CD1c-positive myeloid dendritic cell (primary cell): ENCODE results near the gene IRF1.

Experiments used
- DNase-seq: peaks from one replicate; pipeline ENCODE4 v3.0.0-alpha.2; 2016; ENCODE audit errors: extremely low spot score

The IRF1 gene

DNA sequence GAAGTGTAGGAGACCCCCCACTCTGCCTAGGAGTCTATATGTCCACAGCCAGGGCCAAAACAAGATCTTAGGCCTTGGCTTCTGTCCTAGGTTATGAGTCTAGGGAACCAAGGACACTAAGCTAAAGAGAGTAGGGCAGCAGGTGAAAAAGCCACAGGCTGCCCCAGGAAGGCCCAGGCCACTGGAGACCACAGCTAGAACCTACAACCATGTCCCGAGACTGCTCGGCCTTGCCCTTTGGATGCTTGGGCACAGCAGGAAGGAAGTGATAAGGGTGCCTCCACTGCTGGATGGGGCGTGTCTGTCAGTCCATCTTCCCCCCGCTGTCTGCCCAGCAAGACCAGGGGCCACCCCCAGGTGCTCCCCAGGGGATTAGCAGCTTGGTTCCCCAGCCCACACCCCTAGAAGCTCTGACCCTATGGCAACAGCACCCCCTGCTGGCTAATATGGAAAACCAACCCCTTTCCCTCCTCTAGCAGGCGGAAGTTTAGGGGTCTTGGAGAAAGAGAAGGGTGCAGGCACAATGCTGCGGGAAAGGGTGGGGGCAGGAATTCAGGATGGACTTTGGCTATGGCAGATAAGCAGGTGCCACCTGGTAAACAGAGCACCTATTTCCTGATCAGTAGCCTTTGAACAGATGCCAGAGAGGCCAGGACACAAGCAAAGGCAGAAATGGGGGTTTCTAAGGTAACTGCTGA is 10.5 kb upstream of the IRF1 start:
- peak; percentile 83 for DNase-seq

DNA sequence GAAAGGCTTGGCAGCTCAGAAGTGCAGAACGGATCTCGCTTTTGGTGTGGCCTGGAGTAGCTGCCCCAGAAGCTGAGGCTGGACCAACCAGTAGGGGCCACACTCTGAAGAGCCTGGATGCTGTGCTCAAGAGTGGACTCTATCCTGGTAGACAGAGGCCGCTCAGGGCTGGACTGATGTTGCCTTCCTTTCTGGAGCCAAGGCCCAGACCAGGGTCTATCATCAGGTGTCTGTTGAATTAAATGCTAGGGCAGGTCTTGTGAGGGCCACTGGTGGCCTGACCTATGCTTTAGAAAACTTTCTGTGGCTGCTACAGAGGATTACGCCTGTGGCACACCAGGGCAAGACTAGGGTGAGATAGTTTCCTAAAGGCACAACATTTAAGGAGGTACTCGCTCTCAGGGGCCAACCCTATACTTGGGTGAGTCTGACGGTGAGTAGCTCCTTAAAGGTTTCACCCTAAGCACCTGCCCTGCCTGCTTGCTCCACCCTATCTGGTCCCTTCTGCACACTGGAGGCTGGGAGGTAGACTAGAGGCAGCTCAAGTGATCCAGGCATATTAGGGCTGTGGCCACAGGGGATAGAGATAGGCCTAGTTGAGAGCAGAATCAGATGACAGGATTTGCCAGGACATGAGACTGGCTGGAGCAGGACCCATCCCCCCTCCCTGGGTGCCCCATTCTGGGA is 9.8 kb upstream of the IRF1 start:
- DNase-seq: no peak

DNA sequence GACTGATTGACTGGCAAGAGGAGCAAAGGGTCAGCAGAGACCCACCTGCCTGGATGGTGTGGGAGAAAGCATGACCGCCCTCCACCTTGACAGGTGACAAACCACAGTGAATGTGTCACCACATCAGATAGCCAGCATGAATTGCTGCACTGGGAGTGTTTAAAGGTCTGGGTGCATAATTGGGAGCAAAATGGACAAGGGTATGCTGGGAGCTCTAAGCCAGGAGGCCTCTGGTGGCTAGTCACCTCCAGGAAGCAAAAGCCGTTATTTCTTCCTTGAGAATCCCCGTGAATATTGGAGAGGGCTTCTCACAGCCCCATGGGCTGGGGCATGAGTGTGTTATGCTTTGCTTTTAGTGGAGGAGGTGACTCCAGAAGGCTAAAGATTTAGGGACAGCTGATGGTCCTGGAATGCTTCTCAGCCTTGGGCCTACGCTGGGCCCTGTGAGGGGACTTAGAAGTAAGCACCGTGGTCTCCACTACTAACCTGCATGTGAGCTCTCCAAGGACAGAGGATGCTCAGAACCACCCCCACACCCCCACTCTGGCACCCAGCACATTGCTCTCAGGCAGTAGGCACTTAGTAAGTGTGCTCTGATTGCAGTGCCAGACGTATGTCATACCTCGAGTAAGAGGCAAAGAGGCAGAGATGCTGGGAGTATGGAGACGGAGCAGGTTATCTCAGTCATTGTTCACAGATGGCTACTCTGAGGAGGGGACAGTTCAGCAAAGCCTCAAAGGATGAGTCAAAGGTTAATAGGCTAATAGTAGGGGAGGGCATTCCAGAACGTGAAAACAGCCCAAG is 9.1 kb upstream of the IRF1 start:
- no peak for DNase-seq

DNA sequence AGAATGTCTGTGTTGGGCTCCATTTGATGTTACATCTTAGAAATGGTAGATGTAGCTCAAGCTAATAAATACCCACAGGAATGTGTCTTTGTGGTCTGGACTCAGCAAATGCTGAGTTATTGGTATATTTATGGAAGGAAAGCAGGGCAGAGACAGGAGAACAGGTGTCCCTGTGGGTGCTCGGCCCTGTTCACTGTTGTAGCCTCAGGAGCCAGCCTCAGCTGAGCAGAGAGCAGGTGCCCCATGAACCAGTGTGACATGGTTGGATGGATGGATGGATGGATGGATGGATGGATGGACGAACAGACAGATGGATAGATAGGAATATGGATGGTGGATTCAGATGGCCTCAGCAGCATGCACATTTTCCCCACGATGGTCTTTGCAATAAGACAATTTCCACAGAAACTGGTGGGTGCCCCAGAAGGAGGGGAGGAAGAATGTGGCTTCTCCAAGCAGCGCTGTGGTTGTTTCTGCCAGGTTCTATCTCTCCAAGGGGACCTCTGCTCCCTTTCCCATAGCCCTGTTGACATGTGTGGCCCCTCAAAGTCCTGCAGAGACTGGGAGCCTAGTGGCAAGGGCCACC is 8.2 kb upstream of the IRF1 start:
- DNase-seq: no peak

DNA sequence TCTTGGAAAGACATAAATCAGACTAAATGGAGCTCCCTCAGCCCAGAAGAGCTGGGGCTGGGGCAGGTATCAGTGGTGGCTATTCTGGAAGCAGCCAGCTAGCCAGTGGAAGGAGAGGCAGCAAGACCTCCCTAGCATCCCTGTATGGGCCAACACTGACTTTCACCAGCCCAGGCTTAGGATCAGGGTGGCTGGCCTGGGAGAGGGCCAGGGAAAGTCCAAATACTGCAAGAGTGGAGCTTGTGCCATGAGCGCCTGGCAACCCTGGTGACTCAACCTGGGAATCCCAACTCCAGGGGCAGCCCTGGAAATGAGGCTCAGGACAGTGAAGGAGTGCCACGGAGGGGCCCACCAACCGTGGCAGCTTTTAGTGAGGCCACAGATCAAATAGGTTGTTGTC is 7.6 kb upstream of the IRF1 start:
- DNase-seq: peak; percentile 28

DNA sequence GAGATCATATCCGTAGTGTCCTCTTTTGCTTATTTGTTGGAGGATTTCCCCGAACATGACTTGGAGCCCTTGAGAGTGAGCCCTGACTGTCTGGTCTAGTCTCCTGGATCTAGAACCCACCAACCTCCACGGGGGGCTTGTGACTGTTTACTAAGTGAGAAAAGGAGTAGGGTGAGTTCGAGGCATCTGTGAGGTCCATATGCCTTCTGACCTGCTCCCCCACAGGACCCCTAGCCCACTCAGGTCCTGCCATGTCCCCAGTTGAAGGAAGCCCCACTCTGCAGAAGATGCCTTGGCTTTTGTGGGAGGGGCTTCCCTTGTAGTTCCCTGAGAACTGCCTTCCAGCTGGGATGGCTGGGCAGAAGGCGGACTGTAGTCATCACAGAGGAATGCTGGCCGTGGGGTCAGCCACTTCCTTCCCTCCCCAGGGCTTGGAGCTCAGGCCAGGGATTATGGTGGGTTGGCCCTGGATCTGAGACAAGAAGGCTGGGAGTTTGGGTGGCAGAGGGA is 7.0 kb upstream of the IRF1 start:
- no peak for DNase-seq

DNA sequence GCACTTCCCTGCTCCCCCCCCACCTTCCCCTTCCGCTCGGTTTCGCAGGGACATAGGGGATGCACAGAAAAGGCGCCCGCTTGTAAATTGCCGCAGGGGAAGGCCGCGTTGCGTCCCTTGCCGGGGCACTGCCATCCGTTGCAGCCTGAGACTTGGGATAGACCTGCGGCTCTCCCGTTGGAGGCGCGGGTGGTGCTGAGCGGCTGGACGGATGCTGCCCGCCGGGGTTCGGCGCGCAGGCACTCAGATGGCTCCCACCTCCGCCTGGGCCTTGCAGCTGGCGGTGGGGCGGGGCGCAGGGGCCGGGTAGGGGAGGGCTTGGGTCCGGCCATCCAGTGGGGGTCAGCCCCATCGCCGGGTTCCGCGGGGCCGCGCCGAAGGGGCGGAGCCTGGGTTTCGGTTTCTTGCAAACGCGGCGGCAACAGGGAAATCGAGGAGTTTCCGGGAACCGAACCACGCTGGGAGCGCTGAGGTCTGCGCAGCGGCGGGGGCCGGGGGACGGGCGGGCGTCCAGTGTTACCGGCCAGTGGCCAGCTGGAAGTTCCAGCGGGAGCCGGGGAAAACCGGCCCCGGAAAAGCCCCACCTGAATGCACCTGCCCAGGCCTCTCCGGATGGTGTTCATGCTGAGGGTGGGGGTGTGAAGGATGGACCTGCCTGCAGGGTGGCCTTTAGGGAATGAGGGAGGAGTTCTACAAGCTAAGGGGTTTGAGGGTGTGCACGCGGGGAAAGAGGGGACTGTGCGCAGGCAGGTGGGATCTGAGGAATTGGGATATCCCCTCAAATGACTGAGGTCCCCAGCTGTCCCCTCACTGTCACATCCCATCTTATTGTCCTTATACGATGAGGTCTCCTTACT is 6.3 kb upstream of the IRF1 start:
- peak; percentile 85 for DNase-seq

DNA sequence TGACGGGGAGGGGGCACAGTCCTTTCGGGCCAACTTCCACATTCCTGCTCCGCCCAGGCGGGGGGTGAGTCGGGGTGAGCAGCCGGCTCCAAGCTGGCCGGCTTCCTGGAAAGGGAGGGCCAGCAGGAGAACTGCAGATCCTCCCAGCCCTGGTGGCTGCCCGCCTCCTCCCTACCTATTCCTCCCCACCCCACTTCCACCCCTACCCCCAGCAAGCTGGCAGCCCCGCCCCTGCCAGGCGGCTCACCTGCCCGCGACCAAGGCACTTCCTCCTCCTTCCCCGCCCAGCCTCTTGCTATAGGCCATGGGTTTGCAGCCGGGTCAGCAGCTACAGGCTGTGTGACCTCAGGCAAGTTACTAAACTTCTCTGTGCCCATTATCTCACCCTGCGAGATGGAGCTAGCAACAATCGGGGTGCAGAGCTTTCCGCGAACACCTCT is 5.6 kb upstream of the IRF1 start:
- DNase-seq: peak; percentile 90

DNA sequence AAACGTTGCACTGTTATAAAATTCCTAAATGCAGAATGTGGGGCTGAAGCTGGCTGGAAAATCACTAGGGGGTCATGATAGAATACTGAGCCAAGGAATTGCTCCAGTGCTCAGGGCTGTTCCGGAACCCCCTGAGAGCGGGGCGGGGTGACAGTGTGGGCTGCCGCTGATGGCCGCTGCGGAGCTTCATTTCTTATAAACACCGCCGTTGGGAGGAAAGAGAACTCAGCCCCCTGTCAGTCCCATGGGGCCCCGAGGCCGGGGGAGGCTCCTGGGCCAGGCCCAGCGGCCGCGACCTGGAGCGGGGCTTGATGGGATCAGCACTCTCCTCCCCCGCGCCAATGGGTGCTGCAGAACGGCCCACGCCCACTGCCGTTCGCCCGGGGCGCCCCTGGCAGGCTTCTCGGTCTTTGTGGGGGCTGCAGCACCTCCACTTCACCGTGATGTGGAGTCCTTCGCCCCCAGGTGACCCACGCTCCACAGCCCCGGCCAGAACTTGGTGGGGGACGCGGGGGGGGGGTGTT is 5.2 kb upstream of the IRF1 start:
- peak; percentile 93 for DNase-seq

DNA sequence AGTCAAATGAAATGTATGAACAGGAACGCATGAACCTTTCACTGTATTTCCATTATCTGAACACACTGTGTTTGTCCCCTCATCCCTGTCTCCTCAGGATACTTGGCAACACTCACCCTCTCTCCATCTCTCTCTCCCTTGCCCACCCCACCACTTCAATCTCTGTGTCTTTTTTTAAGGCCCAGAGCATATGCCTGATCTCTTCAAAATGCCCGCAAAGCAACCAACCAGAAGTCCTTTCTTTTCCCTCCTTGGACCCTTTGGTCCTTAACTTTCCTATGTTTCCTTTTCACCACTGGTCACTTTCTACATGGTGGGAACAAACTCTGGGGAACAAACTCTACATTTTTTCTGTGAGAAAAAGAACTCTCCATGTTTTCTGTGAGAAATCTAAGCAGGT is 3.2 kb upstream of the IRF1 start:
- DNase-seq: no peak

DNA sequence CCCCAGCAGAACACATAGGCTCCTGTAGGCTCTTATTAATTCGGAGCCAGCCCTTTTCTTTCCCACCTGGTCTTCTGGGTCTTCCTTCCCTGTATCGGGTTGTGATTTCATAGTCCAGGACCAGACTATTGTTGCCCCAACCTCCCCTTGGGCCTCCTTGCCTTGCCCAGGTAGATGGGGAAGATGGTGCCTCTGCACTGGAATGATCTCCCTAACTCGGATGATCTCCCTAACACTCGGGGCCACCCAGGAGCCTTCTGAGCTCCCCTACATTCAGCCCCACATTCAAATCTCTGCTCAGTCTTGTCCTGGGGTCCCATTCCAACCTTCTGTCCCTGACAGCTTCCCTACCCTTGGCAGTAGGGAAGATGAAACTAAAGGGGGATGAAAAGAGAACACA is 2.7 kb upstream of the IRF1 start:
- DNase-seq: no peak

DNA sequence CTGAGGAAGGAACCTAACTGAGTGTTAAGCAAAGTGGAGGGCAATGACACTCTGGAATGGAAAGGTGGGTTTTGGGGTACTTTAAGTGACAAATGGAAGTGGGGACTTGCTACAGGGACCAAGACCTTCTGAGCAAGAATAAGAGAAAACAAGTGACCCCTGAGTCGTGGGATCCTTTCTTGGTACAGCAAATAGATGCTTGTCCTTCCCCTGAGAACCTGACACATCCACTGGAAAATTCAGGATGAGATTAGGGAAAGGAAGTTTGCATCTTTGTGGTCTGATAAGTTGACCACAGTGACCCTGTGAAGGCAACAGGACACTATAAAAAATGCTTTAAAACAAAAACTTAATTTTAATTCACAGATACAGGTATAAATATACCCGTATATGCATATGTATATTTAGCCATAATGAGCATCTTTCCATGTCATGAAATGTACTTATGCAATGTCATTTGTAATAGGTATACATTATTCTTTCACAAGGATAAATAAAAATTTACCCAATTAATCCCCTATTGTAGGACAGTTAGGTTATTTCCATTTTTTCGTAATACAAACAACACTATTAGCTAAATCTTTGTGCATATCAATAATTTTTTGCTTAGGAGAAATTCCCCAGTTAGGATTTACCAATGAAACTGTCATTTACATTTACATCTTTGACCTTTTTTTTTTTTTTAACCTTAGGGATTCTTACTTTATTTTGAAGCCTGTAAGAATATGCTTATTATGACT is 2.0 kb upstream of the IRF1 start:
- no peak for DNase-seq

DNA sequence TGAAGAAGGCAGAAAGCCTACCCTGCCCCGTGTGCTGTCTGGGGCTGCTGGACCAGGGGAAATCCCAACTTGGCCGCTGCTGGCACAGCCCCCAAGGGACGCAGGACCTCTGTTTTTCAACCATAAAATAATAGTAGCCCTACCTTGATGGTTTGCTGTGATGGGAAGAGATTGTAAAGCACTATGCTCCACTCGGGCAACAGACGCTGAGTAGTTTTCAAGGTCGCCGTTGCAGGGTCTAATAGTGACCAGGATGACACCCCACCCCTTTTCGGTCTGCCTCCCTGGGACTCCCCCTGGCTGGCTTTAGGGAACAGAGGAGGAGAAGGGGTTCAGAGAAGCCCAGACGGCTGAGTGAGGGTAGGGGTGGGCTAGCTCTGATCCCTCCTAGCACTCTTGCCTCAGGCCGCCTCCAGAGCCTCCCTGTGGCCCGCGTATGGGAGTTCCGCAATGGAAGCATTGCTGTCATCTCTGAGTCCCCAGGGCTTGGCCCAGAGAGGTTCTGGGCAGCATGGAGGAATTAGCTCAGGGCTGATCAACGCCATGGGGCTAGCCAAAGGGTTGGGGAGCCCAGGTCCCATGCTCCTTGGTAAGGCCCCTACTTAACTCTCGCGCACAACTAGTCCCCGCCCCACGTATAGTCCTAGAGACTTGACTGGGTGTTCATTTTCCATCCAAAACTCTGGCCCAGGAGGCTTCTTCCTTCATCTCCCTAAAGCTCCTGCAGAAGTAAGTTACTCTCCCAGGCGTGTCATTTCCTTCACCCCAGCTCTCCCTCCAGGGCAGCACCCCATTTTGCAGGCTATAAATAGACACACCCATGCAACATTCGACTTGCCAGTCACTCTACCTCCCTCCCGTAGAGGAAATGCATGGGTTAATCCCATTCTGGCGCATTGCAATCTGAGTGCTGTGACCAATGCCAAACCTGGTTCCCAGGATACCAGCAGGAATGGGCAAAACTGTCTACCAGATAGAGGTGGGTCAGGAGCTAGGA is 1.1 kb upstream of the IRF1 start:
- DNase-seq: no peak

DNA sequence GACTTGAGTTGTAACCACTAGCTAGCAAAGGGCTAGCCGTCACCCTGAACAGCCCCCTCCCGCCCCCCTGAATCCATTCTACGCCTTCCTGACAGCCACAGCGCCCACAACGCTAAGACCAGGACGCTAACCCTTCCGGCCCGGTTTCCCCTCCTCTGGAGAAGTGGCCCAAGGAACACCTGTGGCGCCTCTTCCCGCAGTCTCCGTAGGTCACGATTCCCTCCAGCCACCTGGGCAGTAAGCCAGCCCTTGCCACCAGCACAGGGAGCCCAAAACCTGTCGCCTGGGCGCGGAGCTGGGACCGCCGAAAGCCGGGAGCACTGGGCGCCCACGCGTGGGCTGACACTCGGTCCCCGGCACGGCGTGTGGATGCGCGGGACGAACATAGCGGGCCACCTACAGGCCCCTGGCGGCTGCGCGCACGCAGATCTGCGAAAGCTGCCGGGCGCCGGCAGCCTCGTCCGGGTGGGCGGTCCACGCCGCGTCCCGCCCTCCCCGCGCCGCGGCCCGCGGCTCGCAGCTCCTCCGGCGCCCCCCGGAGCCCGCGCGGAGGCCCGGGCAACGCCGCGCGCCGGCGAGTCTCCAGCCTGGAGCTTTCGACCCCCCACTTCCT is 596 bp downstream of the IRF1 start:
- peak; percentile 69 for DNase-seq

DNA sequence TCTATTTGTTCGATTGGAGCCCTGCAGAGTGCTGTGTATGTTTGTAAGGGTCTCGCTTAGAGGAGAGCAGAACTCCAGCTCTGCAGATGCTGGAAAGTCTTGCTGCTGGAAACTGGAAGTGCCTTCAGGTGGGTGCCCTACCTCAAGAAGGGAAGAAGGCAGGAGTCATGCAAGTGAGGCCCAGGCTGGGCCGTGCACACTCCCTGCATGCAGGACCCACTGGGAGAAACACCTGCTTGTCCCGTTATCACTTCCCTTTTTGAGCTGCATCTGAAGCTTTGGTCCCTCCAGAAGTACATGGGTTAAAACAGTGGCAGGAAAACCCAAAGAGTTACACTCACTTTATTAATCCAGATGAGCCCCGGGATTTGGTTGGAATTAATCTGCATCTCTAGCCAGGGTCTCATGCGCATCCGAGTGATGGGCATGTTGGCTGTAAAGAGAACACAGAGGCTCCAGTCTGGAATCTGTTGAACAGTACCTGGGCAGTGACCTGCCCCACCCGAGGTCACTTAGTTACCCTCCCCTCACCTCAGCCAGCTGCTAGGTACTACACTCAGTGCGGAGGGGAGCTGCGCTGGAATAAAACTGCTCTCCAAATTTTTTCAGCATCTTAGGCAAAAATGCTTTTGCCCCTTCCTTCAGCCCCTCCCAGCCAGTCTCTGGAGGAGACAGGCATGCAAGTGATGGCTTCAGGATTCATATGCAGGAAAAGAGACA is 1.4 kb downstream of the IRF1 start:
- peak; percentile 31 for DNase-seq

DNA sequence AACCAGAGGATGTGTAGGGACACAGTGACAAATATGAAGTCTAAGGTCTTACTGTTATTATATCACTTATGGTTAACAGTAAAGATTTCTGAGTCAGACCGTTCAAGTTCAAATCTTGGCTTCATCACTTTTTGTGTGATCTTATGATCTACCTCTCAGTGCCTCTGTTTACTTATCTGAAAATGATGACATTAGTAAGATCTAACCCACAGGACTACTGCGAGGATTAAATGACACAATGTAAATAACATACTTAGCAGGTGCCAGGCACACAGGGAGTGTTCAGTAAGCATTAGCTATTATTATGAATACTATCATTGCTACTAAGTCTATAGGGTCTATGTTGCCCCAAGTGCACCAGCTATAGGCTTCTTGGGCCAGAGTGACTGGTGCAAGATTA is 2.0 kb downstream of the IRF1 start:
- DNase-seq: no peak

DNA sequence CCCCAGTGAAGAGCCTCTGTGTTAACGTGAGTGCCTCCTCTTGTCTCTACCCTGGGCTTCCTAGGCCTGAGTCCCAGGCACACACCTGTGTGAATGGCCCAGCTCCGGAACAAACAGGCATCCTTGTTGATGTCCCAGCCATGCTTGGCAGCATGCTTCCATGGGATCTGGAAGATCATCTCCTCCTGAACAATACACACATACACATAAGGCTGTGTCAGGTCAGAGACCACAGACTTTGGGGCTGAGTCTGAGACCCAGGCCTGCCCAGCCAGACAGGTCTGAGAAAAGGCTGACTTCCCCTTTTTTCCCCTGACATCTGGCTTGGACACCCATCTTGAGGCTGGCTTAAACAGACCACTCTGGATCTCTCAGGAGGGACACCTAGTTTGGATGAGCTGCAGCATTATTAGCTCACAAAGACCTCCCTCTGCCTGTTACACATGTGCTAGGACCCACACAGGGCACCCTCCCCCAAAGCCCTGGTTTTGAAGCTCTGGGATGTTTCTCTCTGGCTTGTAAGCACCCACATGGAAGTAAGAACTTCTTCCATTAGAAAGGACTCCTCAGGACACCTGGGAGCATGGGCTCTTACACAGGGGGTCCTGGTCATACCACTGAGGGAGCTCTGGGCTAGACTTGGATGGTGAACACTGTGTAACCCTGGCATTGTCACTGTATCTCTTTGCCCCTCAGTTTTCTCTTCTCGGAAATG is 2.6 kb downstream of the IRF1 start:
- peak; percentile 49 for DNase-seq
